IMR-90 (cell line): ENCODE results near the gene PTCD2. TPM values are rescaled to one million over a fixed set of nuclear protein-coding genes. Genes with fewer than 3 reads are reported as not detected.

Source experiments
- ATAC-seq: fragments of 200-7000 bp; cut with Tn5 transposase; 2 replicates; pipeline ENCODE4 v1.9.1; 2020; ENCODE audit warnings: low read depth, mild to moderate bottlenecking, moderate library complexity
- BruUV-seq: library from RNA; stranded (reverse); fragments of 400-500 nt; replicated peaks from 2 replicates; lab custom pipeline; 2021; lab: Mats Ljungman, UMichigan
- CTCF ChIA-PET: fragments of 300-600 bp; formaldehyde crosslinking; extraction: SDS; loops from one replicate; lab custom pipeline; 2021; ENCODE audit warnings: antibody characterized with exemption; lab: Yijun Ruan, JAX
- POLR2A ChIA-PET: fragments of 300-600 bp; sonication (Branson Sonifier 250); formaldehyde crosslinking; loops from one replicate; lab custom pipeline; 2022; ENCODE audit warnings: antibody characterized with exemption; ENCODE audit not compliant: unreplicated experiment; lab: Charles Lee
- DNase-seq: peaks from one replicate; pipeline ENCODE4 v3.0.0; 2013
- H2AFZ ChIP-seq: replicated peaks from 2 replicates; pipeline ENCODE3; 2013; ENCODE audit warnings: low read length, mild to moderate bottlenecking; ENCODE audit not compliant: poor library complexity
- H2AK5ac ChIP-seq: 2 replicates; pipeline ENCODE4 v1.6.1; 2013; ENCODE audit warnings: low read depth, low read length, inconsistent platforms
- H2AK9ac ChIP-seq: replicated peaks from 2 replicates; pipeline ENCODE3; 2013; ENCODE audit warnings: mild to moderate bottlenecking, low read depth, low read length, moderate library complexity; ENCODE audit not compliant: poor library complexity
- H2BK120ac ChIP-seq: 2 replicates; pipeline ENCODE4 v1.6.1; 2013; ENCODE audit warnings: low read depth, low read length, inconsistent platforms
- H2BK15ac ChIP-seq: 3 replicates; pipeline ENCODE4 v1.6.1; 2013; ENCODE audit warnings: low read depth, low read length, inconsistent platforms
- H2BK20ac ChIP-seq: 2 replicates; pipeline ENCODE4 v1.6.1; 2013; ENCODE audit warnings: low read depth, mild to moderate bottlenecking, inconsistent platforms, low read length, moderate library complexity
- H2BK5ac ChIP-seq: 2 replicates; pipeline ENCODE4 v1.6.1; 2013; ENCODE audit warnings: mild to moderate bottlenecking, low read depth, low read length, inconsistent platforms; ENCODE audit not compliant: poor library complexity, severe bottlenecking
- H3K14ac ChIP-seq: replicated peaks from 2 replicates; pipeline ENCODE4 v1.6.1; 2013; ENCODE audit warnings: low read depth, low read length, inconsistent platforms
- H3K18ac ChIP-seq: 2 replicates; pipeline ENCODE4 v1.6.1; 2013; ENCODE audit warnings: low read depth, low read length, control low read depth
- H3K23ac ChIP-seq: 2 replicates; pipeline ENCODE4 v1.6.1; 2013; ENCODE audit warnings: low read depth, low read length, inconsistent platforms
- H3K27ac ChIP-seq: 2 replicates; pipeline ENCODE4 v1.5.1; 2013; ENCODE audit warnings: mild to moderate bottlenecking, control low read depth, low read length; ENCODE audit not compliant: insufficient read depth
- H3K27me3 ChIP-seq: 2 replicates; pipeline ENCODE4 v1.6.1; 2013; ENCODE audit warnings: low read length; ENCODE audit not compliant: control insufficient read depth, insufficient read depth
- H3K36me3 ChIP-seq: 2 replicates; pipeline ENCODE4 v1.6.1; 2013; ENCODE audit warnings: low read length, mixed read lengths; ENCODE audit not compliant: control insufficient read depth, insufficient read depth
- H3K4ac ChIP-seq: 2 replicates; pipeline ENCODE4 v1.6.1; 2013; ENCODE audit warnings: low read depth, low read length, inconsistent platforms
- H3K4me1 ChIP-seq: 2 replicates; pipeline ENCODE4 v1.6.1; 2013; ENCODE audit warnings: low read length, mixed read lengths; ENCODE audit not compliant: control insufficient read depth, insufficient read depth
- H3K4me2 ChIP-seq: 2 replicates; pipeline ENCODE4 v1.6.1; 2013; ENCODE audit warnings: low read depth, mild to moderate bottlenecking, control low read depth, low read length, moderate library complexity
- H3K4me3 ChIP-seq: 2 replicates; pipeline ENCODE4 v1.5.1; 2013; ENCODE audit warnings: low read depth, mild to moderate bottlenecking, control low read depth, low read length, moderate library complexity; ENCODE audit not compliant: insufficient read depth
- H3K56ac ChIP-seq: 2 replicates; pipeline ENCODE4 v1.6.1; 2013; ENCODE audit warnings: low read length, inconsistent platforms; ENCODE audit not compliant: insufficient read depth; ENCODE audit errors: extremely low read depth
- H3K79me1 ChIP-seq, 2 experiments: 2 replicates each; pipeline ENCODE4 v1.6.1; 2013; ENCODE audit warnings: low read length in 2 of 2, inconsistent platforms in 1 of 2, low read depth in 1 of 2
- H3K9ac ChIP-seq: 2 replicates; pipeline ENCODE4 v1.6.1; 2013; ENCODE audit warnings: low read depth, low read length, control low read depth
- H3K9me1 ChIP-seq: 2 replicates; pipeline ENCODE4 v1.6.1; 2013; ENCODE audit warnings: low read length, inconsistent platforms; ENCODE audit not compliant: insufficient read depth
- H3K9me3 ChIP-seq: 2 replicates; pipeline ENCODE4 v1.6.1; 2013; ENCODE audit warnings: low read length; ENCODE audit not compliant: control insufficient read depth, insufficient read depth
- H4K20me1 ChIP-seq: 2 replicates; pipeline ENCODE4 v1.6.1; 2013; ENCODE audit warnings: low read length, inconsistent platforms; ENCODE audit not compliant: insufficient read depth
- H4K5ac ChIP-seq: 2 replicates; pipeline ENCODE4 v1.6.1; 2013; ENCODE audit warnings: mild to moderate bottlenecking, low read depth, low read length, control low read depth
- H4K8ac ChIP-seq, 2 experiments: 2 replicates each; pipeline ENCODE4 v1.6.1; 2013; ENCODE audit warnings: low read depth in 2 of 2, low read length in 2 of 2, control low read depth in 1 of 2, inconsistent platforms in 1 of 2
- H4K91ac ChIP-seq: 2 replicates; pipeline ENCODE4 v1.6.1; 2013; ENCODE audit warnings: low read depth, low read length, inconsistent platforms; ENCODE audit not compliant: insufficient read depth
- CEBPB ChIP-seq: IDR thresholded peaks from 2 replicates; pipeline ENCODE4 v1.6.1; 2012; ENCODE audit warnings: low read depth, low read length, improper control_type of control experiment
- RAD21 ChIP-seq: IDR thresholded peaks from 2 replicates; pipeline ENCODE4 v1.6.1; 2012; ENCODE audit warnings: low read length, improper control_type of control experiment
- WGBS, 2 experiments: methylation state at CpG; one replicate each; pipeline versions ENCODE4 v1.1.5 to v1.1.7; 2013; ENCODE audit warnings: missing lambda C conversion rate in 2 of 2; ENCODE audit not compliant: insufficient read length in 1 of 2; ENCODE audit errors: extremely low coverage in 2 of 2; 5-methylcytosine and 5-hydroxymethylcytosine counted together
- dilution Hi-C: fragments of 300-500 bp; cut with HindIII; formaldehyde crosslinking; loops from one replicate; pipeline ENCODE4 v1.14.3; 2018; ENCODE audit warnings: low sequenced_read_pairs; ENCODE audit not compliant: unreplicated experiment
- in situ Hi-C: fragments of 300-500 bp; cut with MboI; formaldehyde crosslinking; loops from 3 replicates; pipeline ENCODE4 v1.14.3; 2019; ENCODE audit warnings: low sequenced_read_pairs, inconsistent platforms, mixed read lengths
- intact Hi-C: fragments of 100-400 bp; cut with micrococcal nuclease; formaldehyde crosslinking; loops from 2 replicates; pipeline ENCODE4 v1.10.0; 2022
- polyA plus RNA-seq, 3 experiments: library from polyadenylated mRNA; depleted of rRNA; stranded (reverse); fragments of >200 nt; gene quantifications; 2 replicates each; pipeline ENCODE4 v1.2.3, GENCODE V29; 2012; ENCODE audit warnings: low replicate concordance in 1 of 3
- total RNA-seq: library from RNA; depleted of rRNA; stranded (reverse); fragments of >200 nt; gene quantifications from 2 replicates; pipeline ENCODE4 v1.2.3, GENCODE V29; 2012

Gene PTCD2
- total and polyA plus RNA-seq, 2 of the 4 experiments (the other 2 are of a cell fraction) = 6.5 to 9.9 TPM

- no peak overlapping the region for H4K91ac ChIP-seq
- peak overlapping the region; percentile 7; the same call in 1 of the 2 replicates for H3K4me2 ChIP-seq
- ChIA-PET CTCF (no interaction called here), POLR2A (no interaction called here)
- intact Hi-C loops = no loop called here
- H3K36me3 ChIP-seq = no peaks in the 10 kb centered on the region
- H4K8ac ChIP-seq = 0 out of 4 replicates have a peak overlapping the region, but pooled peaks of 1 of the 2 experiments have one; percentile 20
- no CpG with 5 or more reads among the region's 4 CpGs for WGBS, 2 experiments
- no peak overlapping the region for H3K56ac ChIP-seq
- H3K9ac ChIP-seq = no peak overlapping the region
- H3K18ac ChIP-seq = peak overlapping the region; percentile 13; the same call in 1 of the 2 replicates
- DNase-seq (peak; percentile 70), ATAC-seq (peak; percentile 69)
- no peak overlapping the region for H2BK5ac ChIP-seq
- in situ Hi-C loops = no loop called here
- no peaks in the 10 kb centered on the region for H3K9me3 ChIP-seq
- H3K27me3 ChIP-seq = no peaks in the 10 kb centered on the region
- H2BK120ac ChIP-seq = no peak overlapping the region
- H3K4me1 ChIP-seq = peaks cover 7% of the 10 kb centered on the region
- no peaks in the 10 kb centered on the region for H3K9me1 ChIP-seq
- no peak overlapping the region; the same call in 1 of the 2 replicates for H3K27ac ChIP-seq
- H2BK20ac ChIP-seq = no peak overlapping the region; the same call in none of the 2 replicates
- H4K20me1 ChIP-seq = no peaks in the 10 kb centered on the region
- no peak overlapping the region; the same call in 1 of the 2 replicates for H4K5ac ChIP-seq
- peak overlapping the region; percentile 15; the same call in 1 of the 3 replicates for H2BK15ac ChIP-seq
- H2AK9ac ChIP-seq = no peak overlapping the region
- H3K4me3 ChIP-seq = no peak overlapping the region
- H3K23ac ChIP-seq = no peak overlapping the region
- no peak overlapping the region for H3K4ac ChIP-seq
- H3K79me1 ChIP-seq = no peaks in the 10 kb centered on the region
- H3K14ac ChIP-seq = no peak overlapping the region
- no TSS peak for BruUV-seq
- H2AK5ac ChIP-seq = no peak overlapping the region
- H2AFZ ChIP-seq = no peak overlapping the region
- dilution Hi-C loops = no loop called here
- peak; percentile 75 for TF ChIP-seq CEBPB
- no peak for TF ChIP-seq RAD21
Measured at GRCh38 chr5:72410688-72411295, 90.6 kb downstream of the PTCD2 start.
